H9 (cell line): ENCODE data around the gene LPIN2. TPM values are rescaled to one million over a fixed set of nuclear protein-coding genes. Genes with fewer than 3 reads are reported as not detected.

Source experiments
- DNase-seq: peaks from one replicate; pipeline ENCODE4 v3.0.0-alpha.2; 2017
- H2AFZ ChIP-seq: one replicate; pipeline ENCODE4 v1.6.1; 2013; ENCODE audit warnings: mild to moderate bottlenecking, low read length, control low read depth, moderate library complexity
- H2AK5ac ChIP-seq: 2 replicates; pipeline ENCODE4 v1.6.1; 2013; ENCODE audit warnings: low read length, control low read depth, mixed read lengths; ENCODE audit not compliant: insufficient read length
- H2BK120ac ChIP-seq: one replicate; pipeline ENCODE4 v1.6.1; 2013; ENCODE audit warnings: low read depth, mild to moderate bottlenecking, low read length, control low read depth, inconsistent platforms; ENCODE audit not compliant: poor library complexity, severe bottlenecking
- H2BK12ac ChIP-seq: 2 replicates; pipeline ENCODE4 v1.6.1; 2013; ENCODE audit warnings: low read length, control low read depth, mixed read lengths, low read depth; ENCODE audit not compliant: insufficient read length
- H2BK15ac ChIP-seq: 2 replicates; pipeline ENCODE4 v1.6.1; 2013; ENCODE audit warnings: low read depth, low read length, control low read depth
- H2BK20ac ChIP-seq: one replicate; pipeline ENCODE4 v1.6.1; 2013; ENCODE audit warnings: low read depth, mild to moderate bottlenecking, low read length, control low read depth, inconsistent platforms; ENCODE audit not compliant: poor library complexity, severe bottlenecking
- H2BK5ac ChIP-seq: 2 replicates; pipeline ENCODE4 v1.6.1; 2013; ENCODE audit warnings: low read length, control low read depth, mixed read lengths; ENCODE audit not compliant: insufficient read length
- H3K14ac ChIP-seq: 2 replicates; pipeline ENCODE4 v1.6.1; 2013; ENCODE audit warnings: low read length, control low read depth; ENCODE audit not compliant: insufficient read depth
- H3K18ac ChIP-seq: 2 replicates; pipeline ENCODE4 v1.6.1; 2013; ENCODE audit warnings: low read depth, mild to moderate bottlenecking, mixed read lengths, low read length, control low read depth; ENCODE audit not compliant: insufficient read length
- H3K23ac ChIP-seq: 2 replicates; pipeline ENCODE4 v1.6.1; 2013; ENCODE audit warnings: low read length, control low read depth, mixed read lengths, low read depth; ENCODE audit not compliant: insufficient read length
- H3K23me2 ChIP-seq: 2 replicates; pipeline ENCODE4 v1.6.1; 2013; ENCODE audit warnings: low read depth, mild to moderate bottlenecking, mixed read lengths, low read length, control low read depth; ENCODE audit not compliant: insufficient read length, poor library complexity, severe bottlenecking
- H3K27ac ChIP-seq: 2 replicates; pipeline ENCODE4 v1.5.1; 2013; ENCODE audit warnings: low read length, control low read depth, mixed read lengths, low read depth; ENCODE audit not compliant: insufficient read length
- H3K27me3 ChIP-seq: 2 replicates; pipeline ENCODE4 v1.6.1; 2013; ENCODE audit warnings: low read length, control low read depth, inconsistent platforms; ENCODE audit not compliant: insufficient read depth
- H3K4ac ChIP-seq: 2 replicates; pipeline ENCODE4 v1.6.1; 2013; ENCODE audit warnings: low read depth, mild to moderate bottlenecking, control low read depth, inconsistent platforms, low read length, moderate library complexity
- H3K4me1 ChIP-seq: 2 replicates; pipeline ENCODE4 v1.6.1; 2013; ENCODE audit warnings: low read length, control low read depth, inconsistent platforms; ENCODE audit not compliant: insufficient read depth
- H3K4me2 ChIP-seq: 2 replicates; pipeline ENCODE4 v1.6.1; 2013; ENCODE audit warnings: low read length, control low read depth, mixed read lengths; ENCODE audit not compliant: insufficient read length, insufficient read depth
- H3K56ac ChIP-seq: 2 replicates; pipeline ENCODE4 v1.6.1; 2013; ENCODE audit warnings: low read depth, mild to moderate bottlenecking, mixed read lengths, low read length, control low read depth; ENCODE audit not compliant: insufficient read length
- H3K79me1 ChIP-seq: 2 replicates; pipeline ENCODE4 v1.6.1; 2013; ENCODE audit warnings: low read depth, mild to moderate bottlenecking, moderate library complexity, low read length, control low read depth, inconsistent platforms; ENCODE audit not compliant: insufficient read depth, poor library complexity, severe bottlenecking
- H3K79me2 ChIP-seq: 2 replicates; pipeline ENCODE4 v1.6.1; 2013; ENCODE audit warnings: low read length, control low read depth, inconsistent platforms; ENCODE audit not compliant: insufficient read depth
- H3K9ac ChIP-seq: 2 replicates; pipeline ENCODE4 v1.6.1; 2013; ENCODE audit warnings: low read length, control low read depth, mixed read lengths; ENCODE audit not compliant: insufficient read length; ENCODE audit errors: extremely low read depth
- H3K9me3 ChIP-seq: one replicate; pipeline ENCODE4 v1.6.1; 2013; ENCODE audit warnings: low read depth, low read length, inconsistent platforms; ENCODE audit not compliant: control insufficient read depth
- H3T11ph ChIP-seq: one replicate; pipeline ENCODE4 v1.6.1; 2013; ENCODE audit warnings: mild to moderate bottlenecking, low read length, control low read depth, inconsistent platforms
- H4K20me1 ChIP-seq: one replicate; pipeline ENCODE4 v1.6.1; 2013; ENCODE audit not compliant: control insufficient read depth, insufficient read length, insufficient read depth
- H4K5ac ChIP-seq: 2 replicates; pipeline ENCODE4 v1.6.1; 2013; ENCODE audit warnings: low read depth, mild to moderate bottlenecking, mixed read lengths, low read length, control low read depth; ENCODE audit not compliant: insufficient read length
- H4K8ac ChIP-seq: replicated peaks from 2 replicates; pipeline ENCODE4 v1.6.1; 2013; ENCODE audit warnings: low read length, control low read depth, mixed read lengths, low read depth; ENCODE audit not compliant: insufficient read length
- H4K91ac ChIP-seq: 2 replicates; pipeline ENCODE4 v1.6.1; 2013; ENCODE audit warnings: low read depth, mild to moderate bottlenecking, moderate library complexity, mixed read lengths, low read length, control low read depth; ENCODE audit not compliant: insufficient read length
- H3K27ac Mint-ChIP-seq, 3 experiments: 2 replicates in 2 of 3; 3 replicates in 1 of 3; pipeline ENCODE4 v1.8.0; 2020 to 2021; ENCODE audit warnings: mixed read lengths in 3 of 3, mild to moderate bottlenecking in 1 of 3, moderate library complexity in 1 of 3
- H3K27me3 Mint-ChIP-seq: 2 replicates; pipeline ENCODE4 v1.8.0; 2021; ENCODE audit warnings: low read depth, mild to moderate bottlenecking, moderate library complexity, mixed read lengths
- H3K36me3 Mint-ChIP-seq, 3 experiments: 2 replicates in 2 of 3; 3 replicates in 1 of 3; pipeline ENCODE4 v1.8.0; 2020 to 2021; ENCODE audit warnings: low read depth in 3 of 3, mixed read lengths in 3 of 3; ENCODE audit not compliant: insufficient read depth in 1 of 3
- H3K4me1 Mint-ChIP-seq, 2 experiments: 2 replicates each; pipeline ENCODE4 v1.8.0; 2020; ENCODE audit warnings: mixed read lengths in 2 of 2
- H3K4me3 Mint-ChIP-seq, 2 experiments: 2 replicates in 1 of 2; 3 replicates in 1 of 2; pipeline ENCODE4 v1.8.0; 2020 to 2021; ENCODE audit warnings: mild to moderate bottlenecking in 2 of 2, mixed read lengths in 2 of 2, moderate library complexity in 1 of 2
- H3K9me3 Mint-ChIP-seq, 2 experiments: 2 replicates in 1 of 2; 3 replicates in 1 of 2; pipeline ENCODE4 v1.8.0; 2020; ENCODE audit warnings: mild to moderate bottlenecking in 2 of 2, mixed read lengths in 2 of 2, moderate library complexity in 1 of 2
- CTCF ChIP-seq: fragments of 200-600 bp; sonication (generic); conservative IDR thresholded peaks from 3 replicates; pipeline ENCODE4 v1.8.0; 2021; ENCODE audit warnings: antibody characterized with exemption, mild to moderate bottlenecking
- WGBS: extraction: QIAGEN DNeasy Blood & Tissue Kit; methylation state at CpG from one replicate; pipeline ENCODE4 v1.1.7; 2013; ENCODE audit warnings: missing lambda C conversion rate, low lambda C conversion rate, mixed read lengths; ENCODE audit not compliant: insufficient read length; ENCODE audit errors: extremely low coverage; 5-methylcytosine and 5-hydroxymethylcytosine counted together
- total RNA-seq: library from RNA; stranded (reverse); gene quantifications from 2 replicates; pipeline ENCODE4 v1.2.1, GENCODE V29; 2021

LPIN2 gene
- total RNA-seq, 1 experiment from 2014 or later = 9.2 TPM

- Histone ChIP-seq H3K79me2 (no peaks in the 10 kb centered on the region), H3K18ac (no peak overlapping the region), H3T11ph (no peak overlapping the region), H4K5ac (no peak overlapping the region), H3K9ac (no peak overlapping the region), H3K4me1 (no peaks in the 10 kb centered on the region; the same call in 1 of the 2 replicates), H3K23me2 (no peaks in the 10 kb centered on the region), H2BK12ac (no peak overlapping the region), H3K27me3 (no peaks in the 10 kb centered on the region), H2BK5ac (no peak overlapping the region), H2AK5ac (no peak overlapping the region), H3K27ac (no peak overlapping the region), H3K9me3 (no peaks in the 10 kb centered on the region), H3K14ac (no peak overlapping the region), H2BK120ac (no peak overlapping the region), H3K79me1 (no peaks in the 10 kb centered on the region), H3K56ac (no peak overlapping the region), H4K91ac (no peak overlapping the region), H4K8ac (no peak overlapping the region), H2BK20ac (no peak overlapping the region), H3K4me2 (no peak overlapping the region), H2BK15ac (no peak overlapping the region), H3K23ac (no peak overlapping the region), H3K4ac (no peak overlapping the region), H4K20me1 (no peaks in the 10 kb centered on the region), H2AFZ (no peak overlapping the region)
- Mint-ChIP-seq H3K4me1 (peaks cover 5 to 8% of the 10 kb centered on the region in 2 experiments), H3K27me3 (no peaks in the 10 kb centered on the region), H3K4me3 (no peak overlapping the region), H3K27ac (no peak overlapping the region), H3K36me3 (peaks cover 0 to 3% (median 1%) of the 10 kb centered on the region in 3 experiments; a peak in 4 of 7 replicates), H3K9me3 (0 out of 5 replicates have a peak, but pooled peaks cover 0 to under 1% of the 10 kb centered on the region in 2 experiments)
- TF ChIP-seq CTCF = no peak
- WGBS = no CpG with 5 or more reads among the region's 3 CpGs
- no peak for DNase-seq
Measured at GRCh38 chr18:3059272-3059671, 46.3 kb upstream of the LPIN2 start.
